NCI-H1105 (cell line): ENCODE measurements around the gene EHBP1.

ENCODE experiments used
- DNase-seq: peaks from one replicate; lab custom pipeline; 2025; lab: John Stamatoyannopoulos, UW

The EHBP1 gene

DNA sequence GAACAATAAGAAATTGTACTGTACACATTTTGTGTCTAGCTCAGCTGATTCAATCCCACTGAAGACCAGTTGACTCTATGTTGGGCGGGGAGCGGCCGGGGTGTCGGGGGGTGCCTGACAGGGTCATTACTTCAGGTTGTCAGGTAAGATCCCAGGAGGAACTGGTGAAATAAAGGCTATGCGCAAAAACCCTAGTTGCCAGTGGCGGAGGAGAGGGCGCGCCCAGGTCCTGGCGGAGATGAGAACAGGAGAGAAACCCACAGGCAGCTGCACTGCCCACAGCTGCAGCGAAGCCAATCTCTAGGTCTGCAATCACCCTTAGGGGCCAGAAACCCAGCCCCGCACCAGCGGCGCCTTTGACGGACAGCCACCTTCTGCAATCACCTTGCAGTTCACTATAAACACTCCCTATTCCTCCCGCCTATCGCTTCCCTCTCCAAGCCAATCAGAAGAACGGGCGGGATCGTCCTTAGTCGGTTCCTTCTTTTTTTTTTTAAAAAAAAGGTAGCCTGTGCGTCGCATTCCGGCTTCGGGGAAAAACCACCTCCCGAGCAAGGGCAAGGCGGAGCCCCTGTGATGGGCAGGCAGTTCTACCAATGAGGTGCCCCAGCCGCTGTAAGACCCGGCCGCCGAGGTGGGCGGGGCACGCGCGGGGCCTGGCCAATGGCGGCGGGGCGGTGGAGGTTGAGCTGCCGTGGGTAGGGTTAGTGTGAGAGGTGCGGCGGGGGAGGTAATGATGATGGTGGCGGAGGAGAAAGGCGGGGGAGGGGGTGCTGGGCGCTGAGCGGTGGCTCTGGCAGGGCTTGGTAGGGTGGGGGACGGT, at the start of gene EHBP1:
EHBP1 (plus strand) TSS at position 707 of the 823 bp plus-strand sequence. CDS start 1,479 bp downstream, outside the sequence.
- peak; percentile 98 for DNase-seq

DNA sequence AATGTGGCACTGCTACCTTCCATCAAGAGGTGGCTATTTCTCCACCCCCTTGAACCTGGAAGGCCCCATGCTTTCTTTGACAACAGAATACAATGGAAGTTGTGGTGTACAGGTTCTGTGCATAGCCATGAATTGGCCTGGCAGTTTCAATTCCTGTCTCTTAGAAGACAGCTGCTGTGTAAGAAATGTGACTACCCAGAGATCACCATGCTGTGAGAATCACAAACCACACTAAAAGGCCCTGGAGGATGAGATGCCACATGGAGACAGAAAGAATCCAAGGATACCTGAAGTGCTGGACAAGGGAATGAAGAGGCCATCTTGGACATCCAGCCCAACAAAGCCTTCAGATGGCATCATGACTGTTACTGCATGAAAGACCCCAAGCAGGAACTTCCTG, 47.7 kb upstream of the EHBP1 start:
- DNase-seq, result no peak

DNA sequence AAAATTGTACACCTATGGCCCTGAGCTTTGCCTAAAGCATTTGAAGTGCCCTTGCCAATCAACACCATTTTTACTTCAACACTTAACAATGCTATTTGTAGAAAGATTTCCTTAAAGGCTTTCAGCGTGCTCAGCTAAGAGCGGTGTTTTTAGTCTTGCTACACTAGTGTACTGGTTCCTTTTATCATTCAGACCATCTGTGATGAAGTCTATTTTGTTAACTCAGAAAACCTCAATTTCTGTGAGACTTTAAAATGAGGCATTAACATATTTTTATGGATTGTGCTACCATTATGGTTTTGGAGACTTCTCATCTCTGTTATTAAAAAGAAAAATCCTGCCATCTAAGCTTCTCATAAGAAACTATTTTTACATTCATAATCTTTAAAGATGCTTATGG, 46.6 kb upstream of the EHBP1 start:
- no peak for DNase-seq

DNA sequence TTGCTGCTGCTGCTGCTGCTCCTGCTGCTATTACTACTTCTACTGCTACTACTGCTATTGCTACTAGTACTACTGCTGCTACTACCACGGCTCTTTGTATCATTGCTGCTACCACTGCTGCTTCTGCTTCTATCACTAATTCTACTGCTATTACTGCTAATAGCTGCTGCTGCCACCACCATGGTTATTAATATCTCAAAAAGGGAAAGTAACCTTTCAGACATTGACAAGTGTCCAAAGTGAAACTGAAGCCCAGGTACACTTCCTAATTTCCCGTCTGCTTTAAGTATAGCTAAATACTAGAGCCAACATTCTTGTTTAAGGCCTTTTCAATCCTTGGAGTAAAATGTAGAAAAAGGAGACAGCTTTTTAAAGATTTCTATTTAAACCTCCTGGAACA, 45.4 kb upstream of the EHBP1 start:
- DNase-seq, result no peak

DNA sequence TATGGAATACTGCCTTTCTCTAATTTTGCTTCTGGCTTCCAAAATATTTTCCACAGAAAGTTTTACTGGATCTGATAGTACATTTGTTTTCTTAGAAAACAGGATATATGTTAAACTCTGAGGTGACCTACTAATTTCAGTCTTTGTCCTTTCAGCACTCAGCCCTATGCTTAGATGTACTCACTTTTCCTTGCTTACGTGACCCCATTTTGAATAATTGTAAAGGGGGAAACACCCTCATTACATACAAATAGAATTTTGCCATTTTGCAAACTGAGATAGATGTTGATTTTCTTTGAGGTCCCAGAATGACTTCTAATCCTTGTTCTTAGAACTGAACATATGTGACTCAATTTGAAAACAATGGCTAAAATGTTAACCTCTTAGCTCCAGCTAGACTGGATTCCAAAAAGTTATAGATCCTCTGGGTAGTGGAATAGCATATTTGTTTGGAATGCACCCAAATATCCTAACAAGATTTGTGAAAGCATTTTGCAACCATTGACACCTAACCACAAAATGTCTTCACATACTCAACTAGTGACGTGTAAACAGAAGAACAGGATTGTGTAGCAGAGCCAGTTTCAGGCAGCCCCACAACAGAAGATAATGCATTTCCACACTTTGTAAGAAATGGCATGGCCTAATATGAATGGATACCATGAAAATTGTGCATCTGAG, 44.8 kb upstream of the EHBP1 start:
- no peak for DNase-seq

DNA sequence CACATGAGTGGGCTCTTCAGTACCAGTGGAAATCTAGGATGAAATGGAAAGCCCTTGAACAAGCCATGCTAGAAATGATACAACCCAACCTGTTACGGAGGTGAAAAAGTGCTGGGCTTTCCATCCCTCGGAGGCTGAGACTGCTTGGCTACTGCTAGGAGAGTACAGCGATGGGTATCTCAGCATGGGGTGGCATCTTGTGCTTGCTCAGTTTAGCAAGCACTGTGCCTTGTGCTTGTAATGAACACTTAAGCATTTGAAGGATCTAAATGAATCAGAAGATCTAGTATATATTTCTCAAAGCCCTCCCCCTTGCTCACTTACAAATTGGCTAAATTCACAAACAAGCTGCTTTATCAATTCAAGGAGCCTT, 44.3 kb upstream of the EHBP1 start:
- no peak for DNase-seq

DNA sequence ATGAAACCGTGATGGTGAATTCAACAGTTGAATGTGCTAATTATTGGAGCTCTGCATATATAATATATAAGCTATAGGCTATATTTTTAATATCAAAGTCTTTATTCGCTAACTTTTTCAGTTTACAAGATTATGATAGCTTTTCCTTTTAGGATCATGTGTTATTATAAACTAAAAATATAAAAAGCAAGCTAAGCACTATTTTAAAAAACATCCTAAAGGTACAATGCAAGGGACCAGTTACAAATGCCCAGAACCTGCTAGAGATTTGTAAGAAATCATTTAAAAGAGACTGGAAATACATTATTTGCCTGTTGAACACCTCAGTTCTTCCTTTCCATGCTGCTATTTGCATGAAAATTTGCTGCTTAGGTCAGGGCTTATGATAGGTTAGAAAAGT, 43.4 kb upstream of the EHBP1 start:
- no peak for DNase-seq

DNA sequence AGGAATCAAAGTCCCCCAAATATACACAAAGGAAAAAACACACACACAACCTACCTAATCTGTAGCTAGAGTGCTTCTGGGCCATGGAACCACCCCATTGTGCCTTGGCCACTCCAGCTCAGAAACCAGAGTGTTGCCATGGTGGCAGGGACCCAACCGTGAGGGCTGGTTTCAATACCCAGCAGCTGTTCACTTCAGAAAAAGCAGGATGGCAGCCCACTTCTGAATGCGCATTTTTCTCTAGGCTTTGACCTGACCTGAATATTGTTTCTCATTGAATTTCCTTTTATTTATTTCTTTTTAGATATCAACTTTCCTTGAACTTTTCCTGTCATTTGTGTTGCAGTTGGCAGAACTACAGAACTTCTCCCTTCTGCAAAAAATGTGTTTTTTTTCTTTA, 43.0 kb upstream of the EHBP1 start:
- no peak for DNase-seq

DNA sequence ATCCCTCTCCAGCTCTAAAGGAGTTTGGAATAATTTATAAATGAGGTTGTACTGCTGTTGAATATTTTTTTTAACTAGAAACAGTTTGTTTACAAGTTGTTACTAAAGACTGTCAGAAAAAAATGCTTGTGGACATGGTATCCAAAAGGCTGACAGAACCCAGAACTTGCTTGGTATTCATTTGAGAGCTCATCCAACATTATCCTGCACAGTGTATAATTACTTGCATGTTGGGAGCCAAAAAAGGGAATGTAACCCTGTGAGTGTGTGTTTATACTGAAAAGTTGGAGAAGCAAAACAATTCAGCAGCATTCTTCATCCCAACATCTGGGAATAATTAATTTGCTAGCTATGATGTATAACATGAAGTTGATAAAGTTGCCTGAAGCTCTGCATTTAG, 42.1 kb upstream of the EHBP1 start:
- DNase-seq, result no peak

DNA sequence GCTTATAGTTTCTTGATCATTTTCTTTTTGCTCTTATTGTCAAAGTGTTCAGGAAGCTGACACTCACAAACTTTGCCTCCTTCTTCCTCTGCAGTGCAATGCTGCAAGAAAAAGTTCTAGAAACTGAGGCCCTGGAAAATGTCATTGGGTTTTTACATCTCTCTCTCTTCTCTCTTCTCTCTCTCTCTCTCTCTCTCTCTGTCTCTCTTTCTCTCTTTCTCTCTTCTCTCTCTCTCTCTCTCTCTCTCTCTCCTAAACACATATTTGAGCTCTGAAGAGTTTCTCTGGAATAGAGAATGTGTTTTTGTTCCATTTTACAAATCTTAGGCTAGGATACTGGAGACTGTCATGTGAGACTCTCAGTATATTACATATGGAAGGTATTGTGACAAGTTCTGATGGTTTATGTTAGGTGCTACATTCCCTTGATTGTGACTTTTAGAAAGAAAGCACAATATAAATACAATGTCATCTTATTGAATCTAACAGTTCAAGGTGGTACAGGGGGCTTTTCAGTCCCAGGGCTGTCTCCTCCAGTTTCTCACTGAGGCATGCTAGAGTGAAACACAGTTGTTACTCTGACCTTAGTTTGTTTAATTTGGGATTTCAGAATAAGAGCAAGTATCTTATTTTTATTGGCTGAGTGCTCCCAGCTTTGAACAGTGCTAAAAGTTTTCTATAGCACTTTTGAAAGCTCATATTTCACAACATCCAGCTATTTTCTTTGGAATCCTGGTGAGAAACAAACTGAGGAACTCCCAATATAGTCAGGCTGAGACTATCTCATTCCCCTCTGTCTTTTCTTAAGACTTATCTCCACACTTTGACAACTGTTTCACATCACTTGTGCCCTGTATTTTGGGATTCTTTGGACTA, 41.4 kb upstream of the EHBP1 start:
- no peak for DNase-seq

DNA sequence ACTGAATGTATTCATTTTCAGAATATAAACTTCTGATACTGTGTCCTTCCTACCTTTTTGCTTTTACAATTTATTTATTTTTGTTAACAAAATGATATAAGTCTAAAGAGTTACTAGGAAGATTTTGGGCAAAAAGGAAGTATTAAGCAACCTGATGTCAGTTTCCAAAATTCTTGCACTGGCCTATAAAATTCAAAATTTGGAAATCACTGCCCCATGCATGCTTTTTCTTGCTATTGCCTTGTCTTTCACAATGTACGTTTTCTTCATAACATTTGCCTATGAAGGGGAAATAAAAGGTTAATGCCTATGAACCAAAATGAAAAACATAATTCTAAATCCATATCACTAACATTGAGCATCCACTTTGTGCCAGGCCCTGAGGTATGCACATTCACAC, 40.1 kb upstream of the EHBP1 start:
- no peak for DNase-seq

DNA sequence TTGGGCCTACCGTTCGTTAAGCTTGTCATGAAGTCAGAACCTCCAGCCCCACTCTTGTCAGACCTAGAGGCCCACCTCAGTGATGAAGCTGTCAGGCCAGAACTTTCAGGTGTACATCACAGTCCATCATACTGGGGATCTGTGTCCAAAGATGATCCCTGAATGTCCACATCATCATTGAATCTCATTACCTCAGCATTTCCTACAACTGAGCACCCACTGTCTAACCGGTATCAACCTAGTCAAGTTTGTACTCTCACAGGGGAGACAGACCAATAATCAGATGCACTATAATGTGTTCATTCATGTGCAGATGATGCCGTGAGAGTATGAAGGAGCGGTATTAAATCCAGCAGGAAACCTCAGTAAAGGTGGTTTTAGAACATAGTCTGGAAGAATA, 36.3 kb upstream of the EHBP1 start:
- no peak for DNase-seq

DNA sequence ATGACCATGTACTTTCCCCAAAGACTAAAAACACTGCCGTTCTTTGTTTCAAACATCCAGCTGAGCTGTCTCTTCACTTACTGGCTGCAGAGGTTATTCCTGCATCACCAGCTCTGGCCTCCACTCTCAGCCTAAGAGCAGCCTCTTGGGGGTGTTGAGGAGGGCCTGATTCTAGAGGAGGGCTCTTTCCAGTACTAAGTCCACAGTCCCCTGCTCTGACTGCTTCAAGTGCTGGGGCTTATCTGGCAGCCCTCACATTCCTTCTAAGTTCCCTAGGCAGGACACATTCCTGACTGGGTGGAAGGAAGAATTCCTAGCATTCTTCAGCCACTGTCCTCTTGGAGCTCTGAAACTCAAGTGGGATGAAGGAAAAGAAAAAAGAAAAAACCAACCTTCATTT, 32.9 kb upstream of the EHBP1 start:
- DNase-seq, result no peak

DNA sequence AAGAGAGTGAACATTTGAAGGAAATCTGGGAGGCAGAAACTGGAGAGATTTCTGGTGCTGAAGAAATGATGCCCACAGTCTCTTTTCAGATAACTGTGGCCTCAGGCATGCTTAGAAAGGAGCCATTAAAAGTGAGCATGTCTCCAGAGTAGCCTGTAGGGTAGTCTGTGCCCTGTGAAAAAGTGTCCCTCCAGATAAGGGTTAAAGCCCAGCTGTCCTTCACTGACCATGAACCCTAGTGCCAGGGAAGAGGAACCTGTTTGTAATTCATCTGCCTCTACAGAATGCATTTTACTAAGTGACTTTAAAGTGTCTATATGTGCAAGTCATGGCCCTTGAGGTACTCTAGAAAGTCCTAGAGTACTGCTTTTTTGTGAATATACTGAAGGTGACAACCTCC, 30.5 kb upstream of the EHBP1 start:
- no peak for DNase-seq

DNA sequence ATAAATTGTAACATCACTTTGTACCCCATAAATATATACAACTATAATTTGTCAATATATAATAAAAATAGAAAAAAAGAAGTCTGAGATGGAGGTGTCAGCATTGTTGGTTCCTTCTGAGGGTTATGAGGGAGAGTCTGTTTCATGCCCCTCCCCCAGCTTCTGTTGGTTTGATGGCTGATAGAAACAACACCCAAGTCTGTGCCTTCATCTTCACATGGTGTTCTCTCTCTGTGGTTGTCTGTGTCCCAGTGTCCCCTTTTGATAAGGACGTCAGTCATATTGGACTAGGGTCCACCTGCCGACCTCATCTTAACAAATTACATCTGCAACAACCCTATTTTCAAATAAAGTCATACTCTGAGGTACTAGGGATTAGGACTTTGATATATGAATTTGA, 20.3 kb upstream of the EHBP1 start:
- no peak for DNase-seq

DNA sequence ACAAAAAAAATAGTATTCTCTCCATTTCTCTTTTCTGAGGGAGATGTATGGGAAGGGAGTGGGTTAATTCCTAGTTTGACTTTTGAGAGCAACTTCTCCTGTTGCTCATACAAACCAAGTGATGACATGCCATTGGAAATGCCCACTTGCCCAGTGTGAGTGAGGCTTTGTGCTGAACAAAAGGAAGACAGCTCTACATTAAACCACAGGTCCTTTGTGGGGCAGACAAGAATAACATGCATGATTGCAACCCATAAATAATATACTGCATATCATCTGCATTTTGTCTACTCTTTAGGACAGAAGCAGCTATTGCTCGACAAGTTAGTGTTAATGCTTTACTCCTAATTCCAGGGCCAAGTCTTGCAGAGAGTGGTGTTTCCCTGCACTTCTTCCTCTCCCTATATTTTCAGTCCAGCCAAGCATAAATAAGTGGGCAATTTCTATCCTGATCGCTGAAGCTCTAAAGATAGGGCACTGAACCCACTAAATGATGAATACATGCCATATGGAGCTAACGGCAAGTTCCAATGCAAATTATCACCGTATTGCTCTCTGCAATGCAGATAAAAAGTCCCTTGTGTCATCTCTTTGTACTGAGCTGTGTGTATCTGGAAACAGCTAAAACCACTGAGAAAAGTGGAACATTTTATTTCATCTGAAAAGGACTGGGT, 19.4 kb upstream of the EHBP1 start:
- no peak for DNase-seq

DNA sequence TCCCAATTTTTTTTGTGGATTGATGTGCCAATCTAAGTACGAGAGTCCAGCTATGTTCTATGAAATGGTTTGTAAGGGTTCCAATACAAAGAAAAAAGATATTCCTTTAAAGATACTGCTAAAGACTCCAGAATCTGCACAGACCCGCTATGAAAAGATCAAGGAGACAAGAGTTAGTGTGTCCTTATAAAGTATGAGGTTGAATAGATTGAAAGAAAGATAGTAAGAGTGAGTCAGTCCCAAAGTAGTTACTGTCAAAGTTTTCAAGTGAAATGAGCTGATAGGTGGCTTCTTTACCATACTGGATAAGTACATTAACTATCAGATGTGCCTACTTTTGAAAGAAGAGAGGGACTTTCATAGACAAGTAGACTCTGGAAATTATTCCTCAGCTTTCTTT, 17.9 kb upstream of the EHBP1 start:
- no peak for DNase-seq

DNA sequence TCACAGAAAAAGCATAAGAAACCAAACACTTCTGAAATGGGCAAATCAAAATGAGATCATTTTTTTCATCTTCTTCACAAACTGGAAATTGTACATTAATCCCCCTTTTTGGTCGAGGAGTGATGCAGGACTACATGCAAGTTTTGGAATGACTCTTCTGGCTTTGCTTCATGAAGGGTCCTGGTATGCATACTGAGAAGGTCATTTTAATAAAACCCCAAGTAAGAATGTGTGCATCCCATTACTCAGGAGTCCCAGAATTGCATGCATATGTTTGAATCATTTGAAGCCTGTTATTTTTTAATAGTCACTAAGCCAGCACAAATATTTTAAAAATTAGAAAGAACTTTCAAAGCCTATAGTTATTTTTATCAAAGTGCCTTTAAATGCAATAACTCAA, 16.7 kb upstream of the EHBP1 start:
- no peak for DNase-seq

DNA sequence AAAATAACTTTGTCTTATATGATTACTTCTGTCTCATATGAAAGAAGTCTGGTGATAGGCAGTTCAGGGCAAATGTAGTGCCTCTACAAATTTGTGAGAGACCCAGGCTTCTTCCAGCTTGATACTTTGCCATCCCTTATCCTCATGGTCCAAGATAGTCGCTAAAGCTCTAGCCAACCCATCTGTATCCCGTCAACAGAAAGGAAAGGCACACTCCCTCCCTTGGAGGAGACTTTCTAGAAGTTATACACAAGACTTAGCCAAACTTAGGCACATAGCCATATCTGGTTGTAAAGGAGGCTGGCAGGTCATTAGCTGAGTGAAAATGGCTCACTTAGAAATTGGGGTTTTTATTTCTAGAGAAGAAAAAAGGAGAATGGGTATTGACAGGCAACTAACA, 14.3 kb upstream of the EHBP1 start:
- DNase-seq, result no peak

DNA sequence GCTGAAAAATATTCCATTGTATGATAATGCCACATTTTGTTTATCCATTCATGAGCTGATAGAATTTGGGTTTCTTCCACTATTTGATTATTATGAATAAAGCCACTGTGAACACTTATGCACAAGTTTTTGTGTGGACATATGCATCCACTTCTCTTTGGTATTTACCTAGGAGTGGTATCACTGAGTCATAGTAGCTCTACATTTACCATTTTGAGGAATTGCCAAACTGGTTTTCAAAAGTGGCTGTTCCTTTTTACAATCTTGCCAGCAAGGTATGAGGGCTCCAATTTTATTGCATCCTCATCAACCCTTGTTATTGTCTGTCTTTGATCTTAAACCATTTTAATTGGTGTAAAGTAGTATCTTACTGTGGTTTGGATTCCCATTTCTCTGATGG, 13.3 kb upstream of the EHBP1 start:
- no peak for DNase-seq

DNA sequence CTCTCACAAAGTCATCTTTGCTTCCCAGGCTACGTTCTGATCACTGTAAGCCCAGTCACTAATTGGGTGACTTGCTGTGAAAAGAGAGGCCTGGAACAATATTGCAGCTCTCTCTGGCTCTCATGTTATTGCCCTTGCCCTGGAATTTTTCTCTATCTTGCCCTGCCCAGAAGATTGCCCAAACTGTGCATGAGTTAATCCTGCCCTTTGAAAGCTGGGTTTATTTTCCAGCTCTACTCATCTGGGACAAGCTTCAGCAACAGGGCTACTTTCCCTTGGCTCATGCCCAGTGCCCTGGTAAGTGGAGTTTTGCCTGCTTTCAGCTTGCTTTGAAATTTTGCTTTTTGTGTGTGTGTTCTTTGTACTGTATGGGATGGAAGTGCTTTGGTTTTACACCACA, 6.9 kb upstream of the EHBP1 start:
- no peak for DNase-seq

DNA sequence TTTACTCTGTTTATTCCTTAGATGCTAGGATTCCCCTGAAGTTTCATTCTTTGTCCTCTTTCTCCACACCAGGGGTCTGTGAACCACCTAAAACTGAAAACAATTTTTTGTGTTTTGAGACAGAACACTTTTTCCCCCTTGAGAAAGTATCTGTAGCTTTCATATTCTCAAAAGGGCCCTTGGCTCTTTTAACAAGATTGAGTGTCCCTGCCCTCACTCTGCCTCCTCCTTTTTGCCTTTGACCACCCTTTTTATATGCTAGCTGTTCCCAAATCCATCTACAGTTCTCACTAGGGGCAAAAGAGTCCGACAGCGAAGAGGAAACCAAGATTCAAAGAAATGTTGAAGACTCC, 883 bp upstream of the EHBP1 start:
- no peak for DNase-seq
